Kidney tubule cell (primary cell): ENCODE data around the gene RELL1.
A peak's percentile ranks its signal among the peaks of the same experiment; 100 is the strongest.

ENCODE experiments used
- DNase-seq: peaks from one replicate; pipeline ENCODE4 v3.0.0-alpha.2; 2018; ENCODE audit warnings: low spot score

Gene RELL1

GRCh38 chr4:37665333-37666320 lies 20.5 kb downstream of the RELL1 start:
- DNase-seq, result peak; percentile 38

- no peak for DNase-seq
These were observed 21.5 kb downstream of the RELL1 start for GRCh38 chr4:37664696-37665095.

- DNase-seq, result peak; percentile 40
These were observed 22.6 kb downstream of the RELL1 start for GRCh38 chr4:37663552-37663951.

- DNase-seq, result peak; percentile 94
These were observed 23.2 kb downstream of the RELL1 start for GRCh38 chr4:37662861-37663390.

- no peak for DNase-seq
These were observed 23.9 kb downstream of the RELL1 start for GRCh38 chr4:37662251-37662650.

- DNase-seq, result peak; percentile 47
These were observed 24.4 kb downstream of the RELL1 start for GRCh38 chr4:37661772-37662171.

- DNase-seq, result no peak
These were observed 26.5 kb downstream of the RELL1 start for GRCh38 chr4:37659696-37660095.

- DNase-seq, result no peak
These were observed 29.5 kb downstream of the RELL1 start for GRCh38 chr4:37656649-37657048.

GRCh38 chr4:37653601-37654000 lies 32.6 kb downstream of the RELL1 start:
- peak; percentile 34 for DNase-seq

- no peak for DNase-seq
These were observed 33.2 kb downstream of the RELL1 start for GRCh38 chr4:37652747-37653527.

- no peak for DNase-seq
These were observed 34.3 kb downstream of the RELL1 start for GRCh38 chr4:37651781-37652377.

GRCh38 chr4:37650481-37650880 lies 35.7 kb downstream of the RELL1 start:
- DNase-seq, result no peak

- DNase-seq, result no peak
These were observed 36.9 kb downstream of the RELL1 start for GRCh38 chr4:37649268-37649667.

- DNase-seq, result peak; percentile 94
These were observed 37.9 kb downstream of the RELL1 start for GRCh38 chr4:37648084-37648817.

- DNase-seq, result no peak
These were observed 39.9 kb downstream of the RELL1 start for GRCh38 chr4:37646247-37646646.

- DNase-seq, result no peak
These were observed 40.4 kb downstream of the RELL1 start for GRCh38 chr4:37645736-37646135.

- DNase-seq, result no peak
These were observed 41.2 kb downstream of the RELL1 start for GRCh38 chr4:37644962-37645361.

- DNase-seq, result no peak
These were observed 44.0 kb downstream of the RELL1 start for GRCh38 chr4:37641886-37642849.

- no peak for DNase-seq
These were observed 44.8 kb downstream of the RELL1 start for GRCh38 chr4:37641352-37641751.

GRCh38 chr4:37639551-37640285 lies 46.5 kb downstream of the RELL1 start:
- no peak for DNase-seq
